Natural killer cell (primary cell): ENCODE results near the gene NR1H2. TPM values are rescaled to one million over a fixed set of nuclear protein-coding genes. Genes with fewer than 3 reads are reported as not detected.

Source experiments
- ATAC-seq, 3 donors: fragments of 150-1000 bp in 2 of 3; fragments of 200-7000 bp in 1 of 3; cut with Tn5 transposase; 1 replicate in 1 of 3; 2 replicates in 2 of 3; pipeline ENCODE4 v1.10.0; 2021; ENCODE audit warnings: mild to moderate bottlenecking in 2 of 3, moderate library complexity in 2 of 3
- DNase-seq, 2 donors: peaks; one replicate each; pipeline versions ENCODE4 v3.0.0 to v3.0.0-alpha.2; 2013 to 2021; ENCODE audit warnings: mixed read lengths in 1 of 2
- H3K27ac ChIP-seq: one replicate; pipeline ENCODE4 v1.5.1; 2013; ENCODE audit warnings: mild to moderate bottlenecking, low read length
- H3K27me3 ChIP-seq: one replicate; pipeline ENCODE4 v1.6.1; 2013; ENCODE audit warnings: low read length; ENCODE audit not compliant: control insufficient read depth, insufficient read depth
- H3K36me3 ChIP-seq: one replicate; pipeline ENCODE4 v1.6.1; 2013; ENCODE audit warnings: low read length; ENCODE audit not compliant: control insufficient read depth, insufficient read depth
- H3K4me1 ChIP-seq: one replicate; pipeline ENCODE4 v1.6.1; 2013; ENCODE audit warnings: low read length; ENCODE audit not compliant: control insufficient read depth, insufficient read depth
- H3K4me3 ChIP-seq: one replicate; pipeline ENCODE4 v1.5.1; 2013; ENCODE audit warnings: low read length
- H3K9me3 ChIP-seq: one replicate; pipeline ENCODE4 v1.6.1; 2013; ENCODE audit warnings: low read length; ENCODE audit not compliant: control insufficient read depth, insufficient read depth
- H3K27ac Mint-ChIP-seq, 2 donors: one replicate each; pipeline ENCODE4 v1.8.0; 2022; ENCODE audit warnings: mild to moderate bottlenecking in 2 of 2, mixed read lengths in 2 of 2, moderate library complexity in 1 of 2
- H3K27me3 Mint-ChIP-seq, 2 donors: one replicate each; pipeline ENCODE4 v1.8.0; 2022; ENCODE audit warnings: low read depth in 2 of 2, mixed read lengths in 2 of 2
- H3K36me3 Mint-ChIP-seq: one replicate; pipeline ENCODE4 v1.8.0; 2022; ENCODE audit warnings: mixed read lengths
- H3K4me1 Mint-ChIP-seq, 2 donors: one replicate each; pipeline ENCODE4 v1.8.0; 2022; ENCODE audit warnings: mixed read lengths in 2 of 2
- H3K4me3 Mint-ChIP-seq: one replicate; pipeline ENCODE4 v1.8.0; 2022; ENCODE audit warnings: mild to moderate bottlenecking, moderate library complexity, mixed read lengths
- H3K9me3 Mint-ChIP-seq, 2 donors: one replicate each; pipeline ENCODE4 v1.8.0; 2022; ENCODE audit warnings: mixed read lengths in 2 of 2
- WGBS: methylation state at CpG from one replicate; pipeline ENCODE4 v1.1.7; 2013; ENCODE audit warnings: missing lambda C conversion rate; ENCODE audit not compliant: insufficient coverage; 5-methylcytosine and 5-hydroxymethylcytosine counted together
- intact Hi-C: fragments of 100-400 bp; cut with micrococcal nuclease; formaldehyde crosslinking; loops from one replicate; pipeline ENCODE4 v1.14.2; 2022
- total RNA-seq, 4 donors: library from RNA; stranded (reverse); fragments of 120-200 nt in 1 of 4; gene quantifications; one replicate each; pipeline versions ENCODE4 v1.2.3 to v1.2.4, GENCODE V29; 2013 to 2022
- TF ChIP-seq, protein P1 (sequence below): fragments of 200-600 bp; IDR thresholded peaks from one replicate; pipeline ENCODE4 v1.8.0; 2022; ENCODE audit warnings: antibody characterized with exemption

NR1H2 gene
- total RNA-seq, 3 donors from 2014 or later (not counting 1 experiment from before 2014, with no cell fraction given): 185 to 217 (median 211) TPM

DNA sequence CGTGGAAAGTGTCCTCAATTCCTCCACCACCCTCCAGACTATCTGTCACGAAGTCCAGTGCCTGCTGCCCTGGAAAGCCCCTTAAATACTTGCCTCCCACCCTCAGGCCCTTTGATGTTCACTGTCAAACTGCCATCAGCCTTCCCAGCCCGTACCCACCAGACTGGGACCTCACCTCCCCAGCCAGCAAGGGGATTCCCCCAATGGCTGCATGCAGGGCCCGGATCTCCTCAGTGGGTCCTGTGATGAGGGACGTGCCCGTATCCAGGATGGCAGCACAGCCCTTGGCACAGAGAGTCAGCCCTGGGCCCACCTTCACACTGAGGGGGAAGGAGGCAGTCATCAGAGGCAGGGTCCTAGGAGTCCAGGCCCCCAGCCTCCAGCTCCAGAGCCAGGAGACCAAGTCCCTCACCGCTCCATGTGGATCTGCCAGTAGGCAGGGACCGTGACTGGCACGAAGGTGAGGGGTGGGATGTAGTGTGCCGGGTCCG lies 16.9 kb upstream of the NR1H2 start:
- no peaks in the 10 kb centered on the region for H3K9me3 ChIP-seq
- ATAC-seq (no peak), DNase-seq (peak in 1 of 2 donors; percentile 43)
- Mint-ChIP-seq H3K9me3 (no peaks in the 10 kb centered on the region), H3K36me3 (no peaks in the 10 kb centered on the region), H3K27ac (peak overlapping the region; percentile 97 to 99), H3K4me1 (peaks cover 36 to 56% of the 10 kb centered on the region in 2 donors), H3K4me3 (peak overlapping the region; percentile 95), H3K27me3 (no peaks in the 10 kb centered on the region)
- 90% methylated on average over 11 of the region's 11 CpGs for WGBS
- TF ChIP-seq, protein P1, sequence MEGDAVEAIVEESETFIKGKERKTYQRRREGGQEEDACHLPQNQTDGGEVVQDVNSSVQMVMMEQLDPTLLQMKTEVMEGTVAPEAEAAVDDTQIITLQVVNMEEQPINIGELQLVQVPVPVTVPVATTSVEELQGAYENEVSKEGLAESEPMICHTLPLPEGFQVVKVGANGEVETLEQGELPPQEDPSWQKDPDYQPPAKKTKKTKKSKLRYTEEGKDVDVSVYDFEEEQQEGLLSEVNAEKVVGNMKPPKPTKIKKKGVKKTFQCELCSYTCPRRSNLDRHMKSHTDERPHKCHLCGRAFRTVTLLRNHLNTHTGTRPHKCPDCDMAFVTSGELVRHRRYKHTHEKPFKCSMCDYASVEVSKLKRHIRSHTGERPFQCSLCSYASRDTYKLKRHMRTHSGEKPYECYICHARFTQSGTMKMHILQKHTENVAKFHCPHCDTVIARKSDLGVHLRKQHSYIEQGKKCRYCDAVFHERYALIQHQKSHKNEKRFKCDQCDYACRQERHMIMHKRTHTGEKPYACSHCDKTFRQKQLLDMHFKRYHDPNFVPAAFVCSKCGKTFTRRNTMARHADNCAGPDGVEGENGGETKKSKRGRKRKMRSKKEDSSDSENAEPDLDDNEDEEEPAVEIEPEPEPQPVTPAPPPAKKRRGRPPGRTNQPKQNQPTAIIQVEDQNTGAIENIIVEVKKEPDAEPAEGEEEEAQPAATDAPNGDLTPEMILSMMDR: no peak
- H3K4me1 ChIP-seq: peaks cover 43% of the 10 kb centered on the region
- no peak overlapping the region for H3K27ac ChIP-seq
- no peak overlapping the region for H3K4me3 ChIP-seq
- no peaks in the 10 kb centered on the region for H3K36me3 ChIP-seq
- intact Hi-C loops: loop anchor here (5.0 kb wide), 2 partner anchors 118 to 198 kb away; partner anchors contain the start of genes EMC10 and GARIN5A
- no peaks in the 10 kb centered on the region for H3K27me3 ChIP-seq

DNA sequence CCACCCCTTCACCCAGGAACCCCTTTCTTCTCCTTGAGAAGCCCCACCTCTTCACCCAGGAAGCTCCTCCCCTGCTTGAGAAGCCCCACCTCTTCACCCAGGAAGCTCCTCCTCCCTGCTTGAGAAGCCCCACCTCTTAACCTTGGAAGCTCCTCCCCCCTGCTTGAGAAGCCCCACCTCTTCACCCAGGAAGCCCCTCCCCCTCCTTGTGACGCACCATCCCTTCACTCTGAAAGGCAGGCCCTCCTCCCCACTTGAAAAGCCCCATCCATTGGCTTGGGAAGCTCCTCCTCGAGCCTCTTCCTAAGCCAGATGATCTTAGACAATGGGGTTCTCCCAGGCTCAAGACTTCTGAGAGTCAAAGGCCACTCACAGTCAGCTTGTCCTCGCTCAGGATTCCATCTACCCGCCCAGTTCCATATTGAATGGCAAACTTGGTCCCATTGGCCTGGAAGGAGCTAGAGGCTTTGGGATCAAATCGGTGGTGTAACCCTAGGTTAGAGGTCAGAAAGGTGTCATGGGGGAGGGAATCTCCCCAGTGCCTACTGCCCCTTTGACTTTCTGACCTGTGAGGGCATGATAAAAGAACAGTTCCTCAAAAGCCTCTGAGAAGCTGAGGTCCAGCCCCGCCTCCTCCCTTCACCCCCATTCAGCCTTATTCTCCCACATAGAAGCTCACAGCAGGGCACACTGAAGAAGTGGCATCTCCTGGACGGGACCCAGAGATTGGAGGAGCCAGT lies 14.8 kb upstream of the NR1H2 start:
- Mint-ChIP-seq H3K36me3 (no peaks in the 10 kb centered on the region), H3K4me3 (no peak overlapping the region), H3K27me3 (no peaks in the 10 kb centered on the region), H3K4me1 (peaks cover 43 to 65% of the 10 kb centered on the region in 2 donors), H3K9me3 (no peaks in the 10 kb centered on the region), H3K27ac (peak overlapping the region in 1 of 2 donors; percentile 16)
- Histone ChIP-seq H3K9me3 (no peaks in the 10 kb centered on the region), H3K36me3 (no peaks in the 10 kb centered on the region), H3K27me3 (no peaks in the 10 kb centered on the region), H3K4me1 (peaks cover 57% of the 10 kb centered on the region), H3K27ac (no peak overlapping the region), H3K4me3 (no peak overlapping the region)
- DNase-seq (peak in 1 of 2 donors; percentile 52), ATAC-seq (no peak)
- intact Hi-C loops: no loop called here
- WGBS: 91% methylated on average over 6 of the region's 7 CpGs
- TF ChIP-seq, protein P1: no peak

DNA sequence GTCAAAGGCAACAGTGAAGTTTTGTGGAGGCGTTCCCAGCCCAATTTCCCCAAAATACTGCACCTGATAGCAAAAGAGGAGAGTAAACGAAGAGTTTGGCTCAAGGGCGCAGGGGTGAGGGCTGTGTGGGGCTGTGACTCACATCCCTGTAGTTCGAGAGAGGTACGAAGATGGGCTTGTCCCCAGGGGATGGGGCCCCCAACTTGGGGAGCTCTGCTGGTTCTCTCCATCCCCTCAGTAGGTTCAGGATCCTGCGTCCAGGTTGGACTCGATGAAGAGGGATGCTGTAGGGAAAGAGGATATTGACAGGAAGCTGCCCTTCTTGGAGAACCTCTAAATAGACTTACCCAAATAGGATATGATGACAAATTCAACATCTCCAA lies 14.2 kb upstream of the NR1H2 start:
- intact Hi-C loops: no loop called here
- Mint-ChIP-seq H3K36me3 (no peaks in the 10 kb centered on the region), H3K9me3 (no peaks in the 10 kb centered on the region), H3K27ac (peak overlapping the region in 1 of 2 donors; percentile 16), H3K4me3 (no peak overlapping the region), H3K4me1 (peaks cover 40 to 62% of the 10 kb centered on the region in 2 donors), H3K27me3 (no peaks in the 10 kb centered on the region)
- Histone ChIP-seq H3K9me3 (no peaks in the 10 kb centered on the region), H3K27me3 (no peaks in the 10 kb centered on the region), H3K4me1 (peaks cover 57% of the 10 kb centered on the region), H3K27ac (no peak overlapping the region), H3K4me3 (no peak overlapping the region), H3K36me3 (no peaks in the 10 kb centered on the region)
- ATAC-seq: no peak
- TF ChIP-seq, protein P1: no peak
- no peak for DNase-seq
- 88% methylated on average over 5 of the region's 7 CpGs for WGBS
